Subcutaneous adipose tissue (tissue), 4 donors: ENCODE results near the gene ERC1. TPM values are rescaled to one million over a fixed set of nuclear protein-coding genes. Genes with fewer than 3 reads are reported as not detected.

Source experiments
- total RNA-seq, 4 donors: library from RNA; depleted of rRNA; stranded (reverse); fragments of >200 nt; gene quantifications; one replicate each; pipeline ENCODE4 v1.1.0, GENCODE V29; 2016
- TF ChIP-seq, protein P1 (sequence below): fragments of 450-650 bp; IDR thresholded peaks from one replicate; pipeline ENCODE4 v1.5.1; 2016; ENCODE audit warnings: low read depth, mild to moderate bottlenecking, control low read depth, antibody characterized with exemption, moderate library complexity

The ERC1 gene
- total RNA-seq, 4 donors from 2014 or later, result 40.3 to 71.8 (median 62.3) TPM

DNA sequence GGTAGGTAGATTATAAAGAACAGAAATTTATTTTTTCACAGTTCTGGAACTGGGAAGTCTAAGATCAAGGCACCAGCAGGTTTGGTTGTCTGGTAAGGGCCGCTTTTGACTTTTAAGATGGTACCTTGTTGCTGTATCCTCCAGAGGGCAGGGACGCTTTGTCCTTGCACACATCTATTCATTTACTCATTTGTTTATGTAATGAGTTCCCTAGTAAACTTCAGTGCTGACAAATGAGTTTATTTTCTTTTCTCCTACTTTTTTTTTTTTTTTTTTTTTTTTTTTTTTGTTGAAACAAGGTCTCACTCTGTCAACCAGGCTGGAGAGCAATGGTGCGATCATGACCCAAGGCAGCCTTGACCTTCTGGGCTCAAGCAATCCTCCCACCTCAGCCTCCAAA lies 407.6 kb downstream of the ERC1 start:
- TF ChIP-seq, protein P1, sequence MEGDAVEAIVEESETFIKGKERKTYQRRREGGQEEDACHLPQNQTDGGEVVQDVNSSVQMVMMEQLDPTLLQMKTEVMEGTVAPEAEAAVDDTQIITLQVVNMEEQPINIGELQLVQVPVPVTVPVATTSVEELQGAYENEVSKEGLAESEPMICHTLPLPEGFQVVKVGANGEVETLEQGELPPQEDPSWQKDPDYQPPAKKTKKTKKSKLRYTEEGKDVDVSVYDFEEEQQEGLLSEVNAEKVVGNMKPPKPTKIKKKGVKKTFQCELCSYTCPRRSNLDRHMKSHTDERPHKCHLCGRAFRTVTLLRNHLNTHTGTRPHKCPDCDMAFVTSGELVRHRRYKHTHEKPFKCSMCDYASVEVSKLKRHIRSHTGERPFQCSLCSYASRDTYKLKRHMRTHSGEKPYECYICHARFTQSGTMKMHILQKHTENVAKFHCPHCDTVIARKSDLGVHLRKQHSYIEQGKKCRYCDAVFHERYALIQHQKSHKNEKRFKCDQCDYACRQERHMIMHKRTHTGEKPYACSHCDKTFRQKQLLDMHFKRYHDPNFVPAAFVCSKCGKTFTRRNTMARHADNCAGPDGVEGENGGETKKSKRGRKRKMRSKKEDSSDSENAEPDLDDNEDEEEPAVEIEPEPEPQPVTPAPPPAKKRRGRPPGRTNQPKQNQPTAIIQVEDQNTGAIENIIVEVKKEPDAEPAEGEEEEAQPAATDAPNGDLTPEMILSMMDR, result no peak

DNA sequence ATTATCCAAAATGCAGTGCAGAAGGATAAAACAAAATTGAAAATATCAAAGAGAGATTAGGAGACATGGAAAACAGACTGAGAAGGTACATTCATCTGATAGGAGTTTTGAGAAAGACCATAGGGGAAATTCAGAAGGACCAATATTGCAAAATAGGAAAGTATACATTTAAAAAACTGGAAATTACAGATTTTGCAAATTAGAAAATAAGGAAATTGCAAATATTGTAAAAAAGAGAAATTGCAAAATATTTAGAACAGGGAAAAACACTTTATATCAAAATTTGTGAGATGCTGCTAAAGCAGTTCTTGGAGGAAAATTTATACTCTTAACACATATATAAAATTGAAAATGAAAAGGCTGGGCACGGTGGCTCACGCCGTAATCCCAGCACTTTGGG lies 410.9 kb downstream of the ERC1 start:
- TF ChIP-seq, protein P1, result no peak

DNA sequence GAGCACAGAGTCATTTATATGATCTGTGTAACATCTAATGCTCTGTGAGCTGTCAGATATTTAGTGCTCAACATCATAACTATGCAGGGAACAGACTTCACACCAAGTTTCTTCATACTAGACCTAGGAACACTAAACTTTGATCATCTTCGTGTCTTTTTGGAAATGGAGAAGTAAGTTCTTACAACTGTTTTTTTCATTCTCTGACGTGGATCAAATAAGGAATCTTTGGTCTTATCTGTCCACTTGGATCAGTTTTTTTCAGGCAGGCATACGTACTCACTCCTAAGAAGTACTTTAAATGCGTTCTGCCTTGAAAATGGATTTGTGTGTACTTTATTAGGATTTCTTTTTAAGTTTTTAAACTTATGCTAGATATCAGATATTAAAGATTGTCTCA lies 412.4 kb downstream of the ERC1 start:
- TF ChIP-seq, protein P1, result no peak

DNA sequence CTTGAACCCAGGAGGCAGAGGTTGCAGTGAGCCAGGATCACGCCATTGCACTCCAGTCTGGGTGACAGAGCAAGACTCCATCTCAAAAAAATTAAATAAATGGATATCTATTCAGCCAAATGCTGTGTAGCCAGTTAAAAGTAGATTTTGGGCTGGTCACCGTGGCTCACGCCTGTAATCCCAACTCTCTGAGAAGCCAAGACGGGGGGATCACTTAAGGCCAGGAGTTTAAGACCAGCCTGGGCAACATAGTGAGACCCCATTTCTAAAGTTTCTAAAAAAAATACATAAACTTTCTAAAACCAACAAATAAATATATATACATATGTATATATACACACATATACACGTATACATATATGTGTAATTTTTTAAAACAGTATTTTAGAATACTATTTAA lies 414.6 kb downstream of the ERC1 start:
- TF ChIP-seq, protein P1, result no peak

DNA sequence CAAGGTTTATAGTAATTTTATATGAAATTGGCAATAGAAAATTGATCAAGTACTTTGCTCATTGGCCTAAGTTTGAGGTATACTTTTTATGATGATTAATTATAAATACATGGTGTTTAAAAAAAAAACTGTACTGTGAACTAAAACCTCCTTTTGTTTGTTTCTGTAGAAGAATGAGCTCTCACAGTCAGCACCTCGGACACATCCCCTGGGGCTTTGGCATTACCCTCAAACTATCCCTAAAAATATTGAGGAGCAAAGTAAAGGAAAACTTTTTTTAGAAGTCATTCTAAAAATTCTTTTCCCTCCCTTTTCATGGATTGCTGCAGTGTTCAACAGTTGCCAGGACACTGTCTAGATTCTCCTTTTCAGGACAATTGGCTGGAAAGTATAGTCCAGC lies 419.8 kb downstream of the ERC1 start:
- TF ChIP-seq, protein P1, result no peak

DNA sequence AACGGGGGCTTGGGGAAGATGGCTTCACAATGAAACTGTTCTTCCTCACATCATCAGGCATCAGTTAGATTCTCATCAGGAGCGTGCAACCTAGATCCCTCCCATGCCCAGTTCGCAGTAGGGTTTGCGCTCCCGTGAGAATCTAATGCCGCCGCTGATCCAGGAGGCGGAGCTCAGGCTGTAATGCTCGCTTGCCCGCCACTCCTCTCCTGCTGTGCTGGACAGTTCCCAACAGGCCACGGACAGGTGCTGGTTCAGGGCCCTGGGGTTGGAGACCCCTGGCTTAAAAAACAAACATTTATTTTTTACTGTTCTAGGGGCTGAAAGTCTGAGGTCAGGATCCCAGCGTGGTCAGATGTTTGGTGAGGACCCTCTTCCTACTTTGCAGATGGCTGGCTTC lies 422.9 kb downstream of the ERC1 start:
- TF ChIP-seq, protein P1, result no peak

DNA sequence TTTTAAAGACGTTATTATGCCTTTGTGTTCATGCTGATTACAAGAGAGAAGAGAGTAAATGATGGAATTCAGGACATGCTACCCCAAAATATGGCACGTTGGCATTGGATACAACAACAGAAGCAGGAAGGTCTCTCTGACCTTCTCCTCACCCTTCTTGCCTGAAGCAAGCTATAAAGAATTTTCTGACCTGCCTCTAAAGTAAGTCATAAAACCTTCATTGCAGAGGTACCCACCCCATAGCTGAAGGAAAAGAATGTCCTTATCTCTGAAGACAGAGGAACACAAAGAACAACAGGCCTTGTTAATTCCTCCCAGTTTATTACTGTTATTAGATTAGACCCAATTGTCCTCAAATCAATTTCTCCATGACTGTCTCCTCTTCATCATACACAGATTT lies 427.1 kb downstream of the ERC1 start:
- TF ChIP-seq, protein P1, result no peak
